HepG2 (cell line): ENCODE measurements around the gene C11orf21.

Source experiments
- BCLAF1 ChIP-seq: fragments of 450-650 bp; IDR thresholded peaks from 2 replicates; pipeline ENCODE4 v1.6.1; 2017; ENCODE audit warnings: mild to moderate bottlenecking
- CTCF ChIP-seq: sonication (generic); formaldehyde crosslinking; IDR thresholded peaks from 2 replicates; pipeline ENCODE4 v1.5.0; 2020; ENCODE audit warnings: mild to moderate bottlenecking, missing genetic modification reagents, moderate library complexity
- EZH2 ChIP-seq: conservative IDR thresholded peaks from 2 replicates; pipeline ENCODE4 v1.6.1; 2012; ENCODE audit warnings: mild to moderate bottlenecking, low read depth, low read length, moderate library complexity
- HMGA1 ChIP-seq: sonication (generic); formaldehyde crosslinking; conservative IDR thresholded peaks from 2 replicates; pipeline ENCODE4 v1.4.0; 2020; ENCODE audit warnings: missing genetic modification reagents
- KAT7 ChIP-seq: IDR thresholded peaks from 2 replicates; pipeline ENCODE4 v1.6.1; 2018; ENCODE audit warnings: borderline replicate concordance, missing compliant biosample characterization
- PHF8 ChIP-seq: sonication (generic); formaldehyde crosslinking; IDR thresholded peaks from 2 replicates; pipeline ENCODE4 v1.5.0; 2020; ENCODE audit warnings: missing genetic modification reagents
- REST ChIP-seq, 2 experiments: IDR thresholded peaks; 2 replicates each; pipeline ENCODE4 v1.6.1; 2011 to 2012; ENCODE audit warnings: low read length in 2 of 2, borderline replicate concordance in 1 of 2, low read depth in 1 of 2, mild to moderate bottlenecking in 1 of 2, moderate library complexity in 1 of 2
- TF ChIP-seq, protein P1 (sequence below): sonication (generic); formaldehyde crosslinking; IDR thresholded peaks from 2 replicates; pipeline ENCODE4 v1.4.0; 2020; ENCODE audit warnings: mild to moderate bottlenecking, missing genetic modification reagents

DNA sequence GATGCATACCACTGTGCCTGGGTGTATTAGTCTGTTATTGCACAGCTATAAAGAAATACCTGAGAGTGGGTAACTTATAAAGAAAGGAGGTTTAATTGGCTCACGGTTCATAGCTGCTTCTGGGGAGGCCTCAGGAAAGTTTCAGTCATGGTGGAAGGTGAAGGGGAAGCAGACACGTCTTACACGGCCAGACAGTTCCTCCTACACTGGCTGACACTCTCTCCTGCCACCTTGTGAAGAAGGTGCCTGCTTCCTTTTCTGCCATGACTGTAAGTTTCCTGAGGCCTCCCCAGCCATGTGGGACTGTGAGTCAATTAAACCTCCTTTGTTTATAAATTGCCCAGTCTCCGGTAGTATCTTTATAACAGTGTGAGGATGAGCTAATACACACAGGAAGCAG, 41.8 kb upstream of the C11orf21 start:
- TF ChIP-seq REST (IDR thresholded peaks at IDR 0.05; ENCODE audit: borderline replicate concordance in 1 of 2, low read depth in 1 of 2, low read length in 2 of 2) (no peak), PHF8 (CRISPR knock-in tag) (no peak), CTCF (CRISPR knock-in tag) (no peak), BCLAF1 (no peak), KAT7 (CRISPR knock-in tag) (no peak), HMGA1 (CRISPR knock-in tag) (no peak), EZH2 (no peak)
- TF ChIP-seq, protein P1, sequence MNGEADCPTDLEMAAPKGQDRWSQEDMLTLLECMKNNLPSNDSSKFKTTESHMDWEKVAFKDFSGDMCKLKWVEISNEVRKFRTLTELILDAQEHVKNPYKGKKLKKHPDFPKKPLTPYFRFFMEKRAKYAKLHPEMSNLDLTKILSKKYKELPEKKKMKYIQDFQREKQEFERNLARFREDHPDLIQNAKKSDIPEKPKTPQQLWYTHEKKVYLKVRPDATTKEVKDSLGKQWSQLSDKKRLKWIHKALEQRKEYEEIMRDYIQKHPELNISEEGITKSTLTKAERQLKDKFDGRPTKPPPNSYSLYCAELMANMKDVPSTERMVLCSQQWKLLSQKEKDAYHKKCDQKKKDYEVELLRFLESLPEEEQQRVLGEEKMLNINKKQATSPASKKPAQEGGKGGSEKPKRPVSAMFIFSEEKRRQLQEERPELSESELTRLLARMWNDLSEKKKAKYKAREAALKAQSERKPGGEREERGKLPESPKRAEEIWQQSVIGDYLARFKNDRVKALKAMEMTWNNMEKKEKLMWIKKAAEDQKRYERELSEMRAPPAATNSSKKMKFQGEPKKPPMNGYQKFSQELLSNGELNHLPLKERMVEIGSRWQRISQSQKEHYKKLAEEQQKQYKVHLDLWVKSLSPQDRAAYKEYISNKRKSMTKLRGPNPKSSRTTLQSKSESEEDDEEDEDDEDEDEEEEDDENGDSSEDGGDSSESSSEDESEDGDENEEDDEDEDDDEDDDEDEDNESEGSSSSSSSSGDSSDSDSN (CRISPR knock-in tag) = no peak
